Measurements from ENCODE around the gene SCYL1.

Gene SCYL1

GRCh38 chr11:65571420-65571819 lies 46.5 kb downstream of the SCYL1 start:
- no peak for DNase-seq (ENCODE audit: low read depth)

GRCh38 chr11:65571940-65572339 lies 47.1 kb downstream of the SCYL1 start:
- DNase-seq (ENCODE audit: low read depth): no peak

- DNase-seq (ENCODE audit: low read depth): peak; percentile 81
Observed at GRCh38 chr11:65572356-65573051, 47.6 kb downstream of the SCYL1 start, which contains the start of gene FAM89B. Gene FAM89B, plus strand, starts transcription at chr11:65572538. Its CDS starts 132 bp downstream, at chr11:65572670.

DNA sequence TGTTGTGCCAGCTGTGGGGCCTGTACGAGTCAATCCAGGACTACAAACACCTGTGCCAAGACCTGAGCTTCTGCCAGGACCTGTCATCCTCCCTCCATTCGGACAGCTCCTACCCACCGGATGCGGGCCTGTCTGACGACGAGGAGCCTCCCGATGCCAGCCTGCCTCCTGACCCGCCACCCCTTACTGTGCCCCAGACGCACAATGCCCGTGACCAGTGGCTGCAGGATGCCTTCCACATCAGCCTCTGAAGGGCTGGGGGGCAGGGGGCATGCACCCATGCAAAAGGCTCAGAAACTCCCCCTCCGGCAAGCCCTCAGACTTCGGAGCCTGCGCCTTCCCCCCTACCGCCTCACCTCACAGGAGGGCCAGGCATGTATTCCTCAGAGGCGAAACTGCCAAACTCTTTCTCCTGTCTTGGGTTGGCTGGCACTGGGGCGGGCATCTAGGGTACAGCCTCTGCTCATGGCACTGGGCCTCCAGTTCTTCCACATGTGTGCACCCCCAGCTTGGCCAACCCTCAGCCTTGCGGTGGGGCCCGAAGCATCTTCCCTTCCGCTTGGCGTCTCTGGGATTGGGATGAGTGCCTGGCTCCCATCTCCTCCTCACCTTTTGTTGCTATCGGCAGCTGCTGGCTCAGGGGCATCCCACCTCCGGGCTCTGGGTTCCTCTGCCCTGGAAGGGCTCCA lies 48.7 kb downstream of the SCYL1 start:
- no peak for DNase-seq (ENCODE audit: low read depth)

DNA sequence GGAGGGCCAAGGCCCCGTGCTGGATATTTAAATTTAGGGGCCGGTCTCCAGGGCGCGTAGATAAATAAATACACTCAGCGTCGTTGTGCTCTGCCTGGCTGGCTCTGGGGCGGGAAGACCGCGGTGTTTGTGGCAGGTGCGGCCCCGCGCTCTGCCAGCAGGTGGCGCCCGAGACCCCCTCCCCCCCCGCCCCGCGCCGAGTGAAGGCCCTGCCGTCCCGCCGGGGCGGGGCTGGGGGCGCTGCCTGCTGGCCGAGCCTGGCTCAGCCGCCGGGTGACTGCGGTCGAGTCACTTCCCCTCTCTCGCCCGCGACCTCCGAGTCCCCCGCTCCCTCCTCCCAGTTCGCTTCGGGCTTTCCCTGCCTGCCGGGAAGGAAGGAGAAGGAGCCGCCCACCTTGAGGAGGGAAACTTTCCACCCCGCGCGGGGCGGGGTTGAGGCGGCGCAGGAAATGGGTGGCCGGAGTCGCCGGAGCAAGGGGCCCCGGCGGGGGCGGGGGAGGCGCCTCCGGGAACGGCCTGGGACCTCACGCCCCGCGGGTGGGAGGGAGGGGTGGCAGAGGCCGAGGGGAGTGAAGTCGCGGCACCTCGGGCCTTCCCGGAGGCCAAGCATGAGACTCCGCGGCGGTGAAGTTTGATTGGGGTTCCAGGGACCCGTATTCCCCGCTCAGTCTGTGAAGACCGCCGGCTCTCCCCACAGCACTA lies 49.4 kb downstream of the SCYL1 start:
- peak; percentile 87 for DNase-seq (ENCODE audit: low read depth)

DNA sequence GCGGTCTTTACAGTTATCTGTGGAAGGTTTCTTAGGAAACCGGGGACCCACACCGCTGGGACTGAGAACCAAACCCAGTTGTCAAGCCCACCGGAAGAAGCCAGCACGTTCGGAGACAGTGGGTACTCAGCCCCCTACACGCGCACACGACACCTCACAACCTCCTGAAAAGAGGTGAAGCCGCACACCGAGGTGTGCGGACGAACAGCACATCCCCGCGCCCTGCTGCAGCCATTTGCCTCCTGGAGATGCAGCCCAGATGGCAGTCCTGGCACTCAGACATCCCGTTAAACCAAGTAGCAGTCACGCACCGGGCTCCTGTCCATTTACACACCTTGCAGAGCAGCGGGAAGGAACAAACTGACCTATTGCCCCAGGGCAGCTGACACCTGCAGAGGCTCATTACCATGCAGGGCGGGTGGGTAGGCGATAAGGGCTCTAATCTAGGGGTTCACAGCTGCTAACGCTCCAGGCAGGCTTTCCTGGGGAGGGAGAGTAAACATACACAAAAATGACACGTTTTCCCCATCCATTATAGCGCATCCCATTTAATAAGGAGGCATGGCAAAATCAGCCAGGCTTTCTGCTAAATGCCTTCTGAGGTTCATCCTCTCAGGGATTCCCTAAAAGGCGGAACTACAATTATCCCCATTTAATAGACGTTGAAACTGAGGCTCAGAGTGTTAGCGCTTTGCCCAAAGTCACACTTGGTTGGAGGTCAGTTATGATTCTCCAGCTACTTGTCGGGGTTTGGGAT lies 50.1 kb downstream of the SCYL1 start:
- no peak for DNase-seq (ENCODE audit: low read depth)

GRCh38 chr11:65575568-65576231 lies 50.8 kb downstream of the SCYL1 start, which contains the start of gene EHBP1L1:
Gene EHBP1L1, plus strand, starts transcription at chr11:65576053. Its CDS starts 250 bp downstream, at chr11:65576303.
- peak; percentile 61 for DNase-seq (ENCODE audit: low read depth)

DNA sequence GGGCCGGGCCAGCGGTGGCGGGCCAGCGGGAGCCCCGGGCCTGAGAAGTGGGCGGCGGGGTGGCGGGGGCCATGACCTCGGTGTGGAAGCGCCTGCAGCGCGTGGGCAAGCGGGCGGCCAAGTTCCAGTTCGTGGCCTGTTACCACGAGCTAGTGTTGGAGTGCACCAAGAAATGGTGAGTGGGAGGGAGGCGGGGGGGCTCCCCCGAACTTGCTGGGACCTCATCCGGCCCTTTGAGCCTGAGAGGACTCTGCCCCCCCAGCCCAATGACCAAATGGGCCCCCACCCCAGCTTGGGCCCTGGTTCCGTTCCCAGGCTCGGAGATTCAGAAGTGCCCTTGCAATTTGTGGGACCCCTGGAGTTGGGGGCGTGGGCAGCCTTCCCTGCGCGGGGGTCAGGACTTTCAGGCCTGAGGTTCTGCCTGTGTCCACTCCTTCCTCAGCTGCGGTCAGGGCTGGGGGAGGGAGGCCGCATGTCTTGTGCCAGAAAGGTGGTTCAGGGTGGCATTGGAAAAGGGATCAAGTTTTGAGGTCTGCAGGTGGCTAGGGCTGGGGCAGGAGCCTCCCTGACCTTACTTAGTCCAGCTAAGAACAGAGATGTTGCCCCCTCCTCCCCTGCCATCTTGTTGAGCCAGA lies 51.5 kb downstream of the SCYL1 start:
- DNase-seq (ENCODE audit: low read depth): no peak

- no peak for DNase-seq (ENCODE audit: low read depth)
Observed at GRCh38 chr11:65576867-65577755, 52.2 kb downstream of the SCYL1 start.

DNA sequence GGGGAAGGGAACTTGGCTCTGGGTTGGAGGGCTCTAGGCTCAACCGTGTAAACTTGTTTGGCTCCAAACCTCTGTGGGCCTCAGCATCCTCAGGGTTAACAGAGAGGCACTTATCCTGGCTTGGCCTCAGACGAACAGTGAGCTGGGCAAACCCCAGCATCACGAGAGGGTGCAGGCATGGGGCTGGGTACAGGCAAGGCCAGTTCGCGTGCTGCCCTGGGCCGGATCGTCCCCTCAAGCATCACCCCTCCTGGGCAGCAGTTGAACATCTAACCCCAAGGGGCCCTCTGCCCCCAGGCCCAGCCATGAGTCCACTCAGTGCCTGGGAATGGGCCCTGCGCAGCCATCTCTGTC lies 52.9 kb downstream of the SCYL1 start:
- no peak for DNase-seq (ENCODE audit: low read depth)

- no peak for DNase-seq (ENCODE audit: low read depth)
Observed at GRCh38 chr11:65578134-65578533, 53.3 kb downstream of the SCYL1 start.

DNA sequence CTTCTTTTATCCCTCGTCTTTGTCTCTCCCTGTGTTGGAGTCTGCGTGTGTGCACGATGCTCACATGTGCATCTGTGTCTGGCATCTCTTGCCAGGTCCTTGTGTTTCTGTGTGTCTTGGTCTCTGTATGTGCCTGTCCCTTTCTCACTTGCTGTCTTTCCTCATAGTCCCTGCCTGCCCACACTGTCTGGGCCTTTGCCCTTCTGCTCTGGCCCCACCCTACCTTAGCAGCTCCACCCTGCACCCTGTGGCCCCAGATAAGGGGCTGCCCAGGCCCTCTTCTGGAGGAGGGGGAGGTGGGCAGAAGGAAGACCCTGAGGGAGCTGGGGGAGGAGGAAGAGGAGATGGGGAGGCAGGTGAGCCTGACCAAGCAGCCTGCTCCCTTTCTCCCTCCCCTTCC lies 53.8 kb downstream of the SCYL1 start:
- no peak for DNase-seq (ENCODE audit: low read depth)

- no peak for DNase-seq (ENCODE audit: low read depth)
Observed at GRCh38 chr11:65579291-65579690, 54.4 kb downstream of the SCYL1 start.

DNA sequence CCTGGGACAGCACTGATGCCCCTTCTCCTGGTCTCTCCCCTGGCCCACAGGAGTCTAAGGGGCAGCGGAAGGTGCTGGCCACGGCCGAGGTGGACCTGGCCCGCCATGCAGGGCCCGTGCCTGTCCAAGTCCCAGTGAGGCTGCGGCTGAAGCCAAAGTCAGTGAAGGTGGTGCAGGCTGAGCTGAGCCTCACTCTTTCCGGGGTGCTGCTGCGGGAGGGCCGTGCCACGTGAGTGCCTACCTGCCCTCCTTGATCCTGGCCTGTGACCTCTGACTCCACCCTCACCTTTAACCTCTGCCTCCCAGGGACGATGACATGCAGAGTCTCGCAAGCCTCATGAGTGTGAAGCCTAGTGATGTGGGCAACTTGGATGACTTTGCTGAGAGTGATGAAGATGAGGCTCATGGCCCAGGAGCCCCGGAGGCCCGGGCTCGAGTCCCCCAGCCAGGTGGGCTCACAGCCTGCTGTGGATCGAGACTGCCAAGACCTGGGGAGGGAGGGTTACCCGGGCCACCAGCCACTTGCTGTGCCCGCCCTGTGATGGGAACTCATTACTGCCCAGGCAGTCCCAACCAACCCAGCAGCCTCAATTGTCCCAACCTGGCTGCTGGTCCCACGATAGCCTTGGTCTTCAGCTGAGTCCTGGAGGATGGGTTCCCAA lies 55.3 kb downstream of the SCYL1 start:
- DNase-seq (ENCODE audit: low read depth): no peak

DNA sequence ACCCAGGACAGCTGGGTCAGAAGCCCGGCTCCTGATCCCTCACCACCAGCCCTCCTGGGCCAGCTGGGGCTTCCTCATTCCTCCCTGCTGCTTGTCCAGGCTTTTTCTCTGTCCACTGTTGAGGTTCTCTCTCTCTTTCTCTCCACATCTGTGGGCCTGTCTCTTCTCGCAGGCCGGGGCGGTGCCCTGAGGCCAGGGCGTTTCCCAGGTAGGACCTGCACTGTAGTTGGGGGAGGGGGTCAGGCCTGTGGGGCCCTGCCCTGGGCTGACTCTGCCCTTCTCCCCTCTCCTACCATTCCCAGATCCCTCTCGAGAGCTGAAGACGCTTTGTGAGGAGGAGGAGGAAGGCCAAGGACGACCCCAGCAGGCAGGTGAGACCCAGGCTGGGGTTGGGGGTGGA lies 55.9 kb downstream of the SCYL1 start:
- no peak for DNase-seq (ENCODE audit: low read depth)

GRCh38 chr11:65581928-65582327 lies 57.0 kb downstream of the SCYL1 start:
- no peak for DNase-seq (ENCODE audit: low read depth)

DNA sequence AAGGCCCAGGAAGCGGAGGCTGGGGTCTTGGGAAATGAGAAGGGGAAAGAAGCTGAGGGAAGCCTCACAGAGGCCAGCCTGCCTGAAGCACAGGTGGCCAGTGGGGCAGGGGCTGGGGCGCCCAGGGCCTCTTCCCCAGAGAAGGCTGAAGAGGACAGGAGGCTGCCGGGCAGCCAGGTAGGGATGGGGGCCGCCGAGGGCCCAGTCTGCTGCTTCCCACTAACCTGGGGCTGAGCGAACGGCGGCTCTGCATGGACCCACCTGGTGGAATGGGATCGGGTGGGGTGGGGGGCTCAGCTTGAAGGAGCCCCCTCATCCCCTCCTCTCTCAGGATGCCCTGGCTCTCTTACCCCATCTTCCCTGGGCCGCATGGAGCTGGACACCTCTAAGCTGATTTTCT lies 58.7 kb downstream of the SCYL1 start:
- DNase-seq (ENCODE audit: low read depth): no peak

DNA sequence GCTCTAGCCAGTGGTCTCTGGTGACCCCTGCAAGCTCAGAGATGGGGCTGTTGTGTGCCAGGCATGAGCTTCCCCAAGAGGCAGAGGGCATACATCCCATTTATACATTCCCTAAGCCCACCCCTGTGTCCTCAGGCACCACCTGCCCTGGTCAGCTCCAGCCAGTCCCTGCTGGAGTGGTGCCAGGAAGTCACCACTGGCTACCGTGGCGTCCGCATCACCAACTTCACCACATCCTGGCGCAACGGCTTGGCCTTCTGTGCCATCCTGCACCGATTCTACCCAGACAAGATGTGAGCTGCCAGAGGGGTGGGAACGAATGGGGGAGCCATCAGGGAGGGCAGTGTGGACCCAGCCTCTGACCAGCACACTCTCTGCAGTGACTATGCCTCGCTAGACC lies 59.2 kb downstream of the SCYL1 start:
- DNase-seq (ENCODE audit: low read depth): no peak

DNA sequence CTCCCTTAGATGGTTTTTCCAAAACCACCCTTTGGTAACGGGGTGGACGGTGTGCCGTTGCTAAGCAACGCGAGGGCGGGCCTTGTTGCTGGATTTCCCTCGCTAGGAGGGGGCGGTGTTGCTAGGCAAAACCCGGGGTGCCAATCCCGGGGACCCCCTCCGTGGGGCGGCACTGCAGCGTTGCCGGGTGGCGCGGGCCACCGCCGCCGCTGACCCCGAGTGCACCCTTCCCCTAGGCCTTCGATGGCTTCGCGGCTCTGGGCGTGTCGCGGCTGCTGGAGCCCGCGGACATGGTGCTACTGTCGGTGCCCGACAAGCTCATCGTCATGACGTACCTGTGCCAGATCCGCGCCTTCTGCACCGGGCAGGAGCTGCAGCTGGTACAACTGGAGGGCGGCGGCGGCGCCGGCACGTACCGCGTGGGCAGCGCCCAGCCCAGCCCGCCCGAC lies 59.9 kb downstream of the SCYL1 start:
- no peak for DNase-seq (ENCODE audit: low read depth)
